K562 (cell line): ENCODE data around the gene C22orf39. TPM values are rescaled to one million over a fixed set of nuclear protein-coding genes. Genes with fewer than 3 reads are reported as not detected.

Experiments used
- BRD4 ChIP-seq: fragments of 200-600 bp; sonication (generic); IDR thresholded peaks from 2 replicates; pipeline ENCODE4 v1.6.1; 2017; ENCODE audit warnings: inconsistent platforms
- ELF4 ChIP-seq: fragments of 450-650 bp; formaldehyde crosslinking; IDR thresholded peaks from 2 replicates; pipeline ENCODE4 v1.4.0; 2022; ENCODE audit warnings: missing genetic modification characterization
- EP400 ChIP-seq: fragments of 450-650 bp; IDR thresholded peaks from 2 replicates; pipeline ENCODE4 v1.6.1; 2017; ENCODE audit warnings: antibody characterized with exemption, mild to moderate bottlenecking, moderate library complexity
- GABPA ChIP-seq: fragments of 200-800 bp; sonication (Bioruptor generic); conservative IDR thresholded peaks from 2 replicates; pipeline ENCODE4 v1.6.1; 2016; ENCODE audit warnings: low read depth, missing genetic modification characterization, missing compliant biosample characterization
- GTF2A2 ChIP-seq: IDR thresholded peaks from 2 replicates; pipeline ENCODE4 v1.6.1; 2016; ENCODE audit warnings: mild to moderate bottlenecking, missing genetic modification characterization, missing compliant biosample characterization
- NFATC3 ChIP-seq: fragments of 450-650 bp; IDR thresholded peaks from 2 replicates; pipeline ENCODE4 v1.6.1; 2017; ENCODE audit warnings: mild to moderate bottlenecking
- POLR3G ChIP-seq: IDR thresholded peaks from 2 replicates; pipeline ENCODE4 v1.6.1; 2011; ENCODE audit not compliant: insufficient read length, insufficient replicate concordance; ENCODE audit errors: extremely low read depth
- SIX5 ChIP-seq, 2 experiments: IDR thresholded peaks; 2 replicates each; pipeline ENCODE4 v1.6.1; 2011; ENCODE audit warnings: low read length in 2 of 2, borderline replicate concordance in 1 of 2, low read depth in 1 of 2, mild to moderate bottlenecking in 1 of 2, moderate library complexity in 1 of 2; ENCODE audit not compliant: insufficient read depth in 1 of 2
- SMARCC2 ChIP-seq: fragments of 450-650 bp; IDR thresholded peaks from 2 replicates; pipeline ENCODE4 v1.6.1; 2017; ENCODE audit warnings: antibody characterized with exemption, moderate library complexity, mild to moderate bottlenecking, low read depth
- U2AF1 ChIP-seq: fragments of 200-400 bp; formaldehyde crosslinking; optimal IDR thresholded peaks from 2 replicates; pipeline ENCODE3; 2017; ENCODE audit warnings: mild to moderate bottlenecking, low read depth, low read length, moderate library complexity
- U2AF2 ChIP-seq: fragments of 200-400 bp; formaldehyde crosslinking; optimal IDR thresholded peaks from 2 replicates; pipeline ENCODE3; 2017; ENCODE audit warnings: low read depth, mild to moderate bottlenecking, low read length
- ZNF146 ChIP-seq: IDR thresholded peaks from one replicate; pipeline ENCODE4 v1.6.1; 2018; ENCODE audit warnings: missing compliant biosample characterization; ENCODE audit not compliant: unreplicated experiment
- ZNF431 ChIP-seq: sonication (generic); formaldehyde crosslinking; IDR thresholded peaks from 2 replicates; pipeline ENCODE4 v1.8.0; 2022; ENCODE audit warnings: mild to moderate bottlenecking, missing genetic modification reagents
- ZNF699 ChIP-seq: fragments of 250-450 bp; sonication (Bioruptor Pico); IDR thresholded peaks from 2 replicates; pipeline ENCODE4 v1.8.0; 2021; ENCODE audit warnings: mild to moderate bottlenecking, moderate library complexity; ENCODE audit not compliant: insufficient replicate concordance
- ZNF707 ChIP-seq: fragments of 250-450 bp; sonication (Bioruptor Pico); conservative IDR thresholded peaks from 2 replicates; pipeline ENCODE4 v1.8.0; 2022; ENCODE audit warnings: inconsistent platforms, mild to moderate bottlenecking, moderate library complexity
- polyA plus RNA-seq, 8 experiments: library from polyadenylated mRNA; depleted of rRNA in 4 of 8; stranded (reverse) in 5 of 8; unstranded in 3 of 8; fragments of >200 nt; fragmentation: Nextera tagmentation in 2 of 8; fragmentation: Illumina TruSeq in 1 of 8; extraction: Ambion mirVana in 2 of 8; extraction: Trizol in 1 of 8; gene quantifications; 2 replicates each; pipeline versions ENCODE4 v1.2.1 to v1.2.3, GENCODE V29; 2011 to 2014; ENCODE audit warnings: inconsistent platforms in 1 of 8, missing spikeins in 1 of 8
- total RNA-seq, 7 experiments: library from RNA; depleted of rRNA in 6 of 7; stranded (reverse); fragments of >200 nt in 6 of 7; fragmentation: Illumina TruSeq in 2 of 7; extraction: Trizol in 2 of 7; gene quantifications; 2 replicates each; pipeline versions ENCODE4 v1.2.1 to v1.2.3, GENCODE V29; 2011 to 2021; ENCODE audit warnings: low replicate concordance in 1 of 7
- TF ChIP-seq, protein P1 (sequence below), 2 experiments: fragments of 250-450 bp in 1 of 2; fragments of 450-650 bp in 1 of 2; sonication (Bioruptor Pico) in 1 of 2; IDR thresholded peaks; 2 replicates each; pipeline versions ENCODE4 v1.6.1 to v1.8.0; 2016 to 2021; ENCODE audit warnings: mild to moderate bottlenecking in 2 of 2, moderate library complexity in 2 of 2, missing compliant biosample characterization in 1 of 2, missing genetic modification characterization in 1 of 2
- TF ChIP-seq, protein P2 (sequence below): fragments of 250-450 bp; sonication (Bioruptor Pico); IDR thresholded peaks from 2 replicates; pipeline ENCODE4 v1.5.0; 2021
- TF ChIP-seq, protein P3 (sequence below), 2 experiments: fragments of 450-650 bp; formaldehyde crosslinking in 1 of 2; IDR thresholded peaks; 2 replicates each; pipeline versions ENCODE4 v1.4.0 to v1.6.1; 2014 to 2020; ENCODE audit warnings: mild to moderate bottlenecking in 2 of 2, borderline replicate concordance in 1 of 2, low read depth in 1 of 2

C22orf39 gene
- total and polyA plus RNA-seq, 9 of the 15 experiments (the other 6 are each of a cell fraction or from before 2014, with no cell fraction given): 20.4 to 139 (median 66.8) TPM

DNA sequence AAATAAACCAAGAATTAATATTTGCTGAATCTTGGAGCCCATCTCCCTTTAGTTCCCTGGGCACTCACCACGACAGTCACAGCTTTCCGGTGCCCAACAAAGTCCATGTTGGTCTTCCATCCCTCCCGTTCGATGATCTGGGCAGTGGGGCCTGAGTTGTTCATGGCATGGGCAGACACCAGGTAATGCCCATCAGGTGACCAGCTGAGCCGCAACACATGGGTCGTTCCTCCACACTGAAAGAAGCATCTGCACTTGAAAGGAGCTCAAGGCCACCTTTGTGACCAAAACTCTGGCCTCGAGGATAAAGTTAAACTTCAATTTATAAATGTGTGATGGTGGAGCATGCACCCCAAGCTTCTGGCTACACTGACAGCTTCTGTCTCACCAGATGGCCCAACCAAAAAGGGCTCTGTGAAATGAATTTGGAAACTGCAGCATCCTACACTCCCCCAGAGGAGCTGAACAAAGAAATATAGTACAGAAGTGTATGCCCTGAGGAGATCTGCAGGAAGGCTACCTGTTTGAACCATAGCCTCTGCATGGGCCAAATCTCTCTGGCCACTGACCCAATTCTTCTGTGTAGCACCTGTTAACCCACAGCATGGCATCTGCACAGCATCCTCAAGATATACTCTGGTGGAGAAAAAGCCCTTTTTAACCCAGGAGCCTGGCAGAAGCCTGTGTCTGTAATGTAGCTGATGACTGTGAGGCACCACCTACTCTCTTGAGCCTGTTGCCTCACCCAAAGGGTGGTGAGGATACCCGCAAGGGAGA lies 53.0 kb downstream of the C22orf39 start (continued):
- no peak for TF ChIP-seq U2AF2
- no peak for TF ChIP-seq U2AF1
- no peak for TF ChIP-seq ZNF707 (CRISPR knock-in tag)
- TF ChIP-seq SMARCC2: no peak
- no peak for TF ChIP-seq NFATC3
- TF ChIP-seq ELF4 (CRISPR knock-in tag): no peak
- no peak for TF ChIP-seq ZNF431 (CRISPR knock-in tag)
- TF ChIP-seq, protein P1, sequence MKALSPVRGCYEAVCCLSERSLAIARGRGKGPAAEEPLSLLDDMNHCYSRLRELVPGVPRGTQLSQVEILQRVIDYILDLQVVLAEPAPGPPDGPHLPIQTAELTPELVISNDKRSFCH (CRISPR knock-in tag; IDR thresholded peaks at IDR 0.05): 0 out of 2 replicates have a peak, but pooled peaks have one; percentile 12
- TF ChIP-seq, protein P1 (tag; IDR thresholded peaks at IDR 0.05): no peak
- TF ChIP-seq GABPA: no peak
- TF ChIP-seq POLR3G: no peak
- no peak for TF ChIP-seq GTF2A2 (tag)
- peak; percentile 10 for TF ChIP-seq ZNF146 (CRISPR knock-in tag)
- no peak for TF ChIP-seq BRD4
- TF ChIP-seq EP400: no peak
- TF ChIP-seq SIX5 (IDR thresholded peaks at IDR 0.05; ENCODE audit: borderline replicate concordance in 1 of 2, insufficient read depth in 1 of 2, low read depth in 1 of 2, low read length in 2 of 2): no peak
- peak; percentile 58 for TF ChIP-seq ZNF699
- TF ChIP-seq, protein P2, sequence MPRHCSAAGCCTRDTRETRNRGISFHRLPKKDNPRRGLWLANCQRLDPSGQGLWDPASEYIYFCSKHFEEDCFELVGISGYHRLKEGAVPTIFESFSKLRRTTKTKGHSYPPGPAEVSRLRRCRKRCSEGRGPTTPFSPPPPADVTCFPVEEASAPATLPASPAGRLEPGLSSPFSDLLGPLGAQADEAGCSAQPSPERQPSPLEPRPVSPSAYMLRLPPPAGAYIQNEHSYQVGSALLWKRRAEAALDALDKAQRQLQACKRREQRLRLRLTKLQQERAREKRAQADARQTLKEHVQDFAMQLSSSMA (CRISPR knock-in tag): no peak
- TF ChIP-seq, protein P3, sequence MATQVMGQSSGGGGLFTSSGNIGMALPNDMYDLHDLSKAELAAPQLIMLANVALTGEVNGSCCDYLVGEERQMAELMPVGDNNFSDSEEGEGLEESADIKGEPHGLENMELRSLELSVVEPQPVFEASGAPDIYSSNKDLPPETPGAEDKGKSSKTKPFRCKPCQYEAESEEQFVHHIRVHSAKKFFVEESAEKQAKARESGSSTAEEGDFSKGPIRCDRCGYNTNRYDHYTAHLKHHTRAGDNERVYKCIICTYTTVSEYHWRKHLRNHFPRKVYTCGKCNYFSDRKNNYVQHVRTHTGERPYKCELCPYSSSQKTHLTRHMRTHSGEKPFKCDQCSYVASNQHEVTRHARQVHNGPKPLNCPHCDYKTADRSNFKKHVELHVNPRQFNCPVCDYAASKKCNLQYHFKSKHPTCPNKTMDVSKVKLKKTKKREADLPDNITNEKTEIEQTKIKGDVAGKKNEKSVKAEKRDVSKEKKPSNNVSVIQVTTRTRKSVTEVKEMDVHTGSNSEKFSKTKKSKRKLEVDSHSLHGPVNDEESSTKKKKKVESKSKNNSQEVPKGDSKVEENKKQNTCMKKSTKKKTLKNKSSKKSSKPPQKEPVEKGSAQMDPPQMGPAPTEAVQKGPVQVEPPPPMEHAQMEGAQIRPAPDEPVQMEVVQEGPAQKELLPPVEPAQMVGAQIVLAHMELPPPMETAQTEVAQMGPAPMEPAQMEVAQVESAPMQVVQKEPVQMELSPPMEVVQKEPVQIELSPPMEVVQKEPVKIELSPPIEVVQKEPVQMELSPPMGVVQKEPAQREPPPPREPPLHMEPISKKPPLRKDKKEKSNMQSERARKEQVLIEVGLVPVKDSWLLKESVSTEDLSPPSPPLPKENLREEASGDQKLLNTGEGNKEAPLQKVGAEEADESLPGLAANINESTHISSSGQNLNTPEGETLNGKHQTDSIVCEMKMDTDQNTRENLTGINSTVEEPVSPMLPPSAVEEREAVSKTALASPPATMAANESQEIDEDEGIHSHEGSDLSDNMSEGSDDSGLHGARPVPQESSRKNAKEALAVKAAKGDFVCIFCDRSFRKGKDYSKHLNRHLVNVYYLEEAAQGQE (IDR thresholded peaks at IDR 0.05; ENCODE audit: borderline replicate concordance): no peak
- TF ChIP-seq, protein P3 (CRISPR knock-in tag; IDR thresholded peaks at IDR 0.05; ENCODE audit: low read depth): 0 out of 2 replicates have a peak, but pooled peaks have one; percentile 36
